HG02938 (cell line): ENCODE data around the gene MAP4.
"Not testable (repeated sequence)": the region's sequence is repeated elsewhere in the genome, so short reads cannot be mapped to it uniquely, and the experiment has no call there.

Source experiments
- ATAC-seq: cut with Tn5 transposase; IDR thresholded peaks from one replicate; pipeline ENCODE4 v1.9.1; 2021; ENCODE audit warnings: mild to moderate bottlenecking, moderate library complexity; ENCODE audit not compliant: unreplicated experiment

MAP4 gene

GRCh38 chr3:48014358-48014757 lies 1.9 kb downstream of the MAP4 start:
- ATAC-seq: no peak

- ATAC-seq: no peak
Observed at GRCh38 chr3:48013288-48013980, 2.8 kb downstream of the MAP4 start.

- ATAC-seq: no peak
Observed at GRCh38 chr3:48012659-48013058, 3.6 kb downstream of the MAP4 start.

GRCh38 chr3:48008066-48008465 lies 8.2 kb downstream of the MAP4 start:
- ATAC-seq: not testable (repeated sequence)

- ATAC-seq: not testable (repeated sequence)
Observed at GRCh38 chr3:48007361-48007760, 8.9 kb downstream of the MAP4 start.

GRCh38 chr3:48006794-48007193 lies 9.4 kb downstream of the MAP4 start:
- ATAC-seq: not testable (repeated sequence)

- ATAC-seq: no peak
Observed at GRCh38 chr3:48004694-48005093, 11.5 kb downstream of the MAP4 start.

GRCh38 chr3:48002787-48003186 lies 13.4 kb downstream of the MAP4 start:
- ATAC-seq: no peak

GRCh38 chr3:48001991-48002390 lies 14.2 kb downstream of the MAP4 start:
- no peak for ATAC-seq

GRCh38 chr3:48000212-48000611 lies 16.0 kb downstream of the MAP4 start:
- no peak for ATAC-seq

GRCh38 chr3:47996440-47996839 lies 19.8 kb downstream of the MAP4 start:
- no peak for ATAC-seq

GRCh38 chr3:47994180-47994579 lies 22.0 kb downstream of the MAP4 start:
- ATAC-seq: no peak

- ATAC-seq: no peak
Observed at GRCh38 chr3:47991341-47991740, 24.9 kb downstream of the MAP4 start.

- no peak for ATAC-seq
Observed at GRCh38 chr3:47989981-47990440, 26.2 kb downstream of the MAP4 start.

GRCh38 chr3:47985381-47985780 lies 30.8 kb downstream of the MAP4 start:
- ATAC-seq: no peak

- ATAC-seq: no peak
Observed at GRCh38 chr3:47984075-47984728, 32.0 kb downstream of the MAP4 start.

GRCh38 chr3:47980795-47981194 lies 35.4 kb downstream of the MAP4 start:
- ATAC-seq: no peak

GRCh38 chr3:47979070-47979469 lies 37.1 kb downstream of the MAP4 start:
- no peak for ATAC-seq

- no peak for ATAC-seq
Observed at GRCh38 chr3:47978386-47978785, 37.8 kb downstream of the MAP4 start.

GRCh38 chr3:47976135-47976732 lies 40.0 kb downstream of the MAP4 start:
- ATAC-seq: no peak

GRCh38 chr3:47974974-47975470 lies 41.2 kb downstream of the MAP4 start:
- no peak for ATAC-seq

GRCh38 chr3:47971081-47971480 lies 45.1 kb downstream of the MAP4 start:
- ATAC-seq: no peak
